Esophagus squamous epithelium (tissue), 4 donors: Measurements from ENCODE around the gene SMAD1.

Experiments used
- POLR2A ChIP-seq, 4 donors: fragments of 450-650 bp; IDR thresholded peaks; one replicate each; pipeline ENCODE4 v1.6.1; 2017; ENCODE audit warnings: antibody characterized with exemption in 4 of 4, mild to moderate bottlenecking in 4 of 4, moderate library complexity in 3 of 4
- TF ChIP-seq, protein P1 (sequence below), 6 experiments: fragments of 450-650 bp in 4 of 6; fragments of 200-600 bp in 2 of 6; sonication (generic) in 2 of 6; IDR thresholded peaks; one replicate each; pipeline ENCODE4 v1.5.1; 2016 to 2019; ENCODE audit warnings: antibody characterized with exemption in 6 of 6, mild to moderate bottlenecking in 4 of 6, moderate library complexity in 4 of 6

DNA sequence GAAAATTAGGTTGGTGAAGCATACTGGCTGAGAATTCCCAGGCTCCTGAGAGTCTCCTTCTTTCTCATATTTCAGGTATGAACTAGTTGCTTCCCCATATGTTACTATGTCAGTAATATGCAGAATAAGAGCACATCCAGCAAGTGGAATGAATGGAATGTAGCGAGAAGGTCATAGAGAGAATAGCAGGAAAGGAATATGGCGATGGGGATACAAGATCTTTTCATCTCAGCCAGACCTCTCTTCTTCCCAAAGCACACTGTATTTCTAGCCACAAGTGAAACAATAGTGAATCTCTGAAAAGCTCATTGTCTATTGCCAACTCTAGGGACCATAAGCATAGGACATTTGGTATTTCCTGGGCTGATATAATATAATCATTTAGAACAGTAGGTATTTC, 82.9 kb downstream of the SMAD1 start:
- TF ChIP-seq, protein P1, sequence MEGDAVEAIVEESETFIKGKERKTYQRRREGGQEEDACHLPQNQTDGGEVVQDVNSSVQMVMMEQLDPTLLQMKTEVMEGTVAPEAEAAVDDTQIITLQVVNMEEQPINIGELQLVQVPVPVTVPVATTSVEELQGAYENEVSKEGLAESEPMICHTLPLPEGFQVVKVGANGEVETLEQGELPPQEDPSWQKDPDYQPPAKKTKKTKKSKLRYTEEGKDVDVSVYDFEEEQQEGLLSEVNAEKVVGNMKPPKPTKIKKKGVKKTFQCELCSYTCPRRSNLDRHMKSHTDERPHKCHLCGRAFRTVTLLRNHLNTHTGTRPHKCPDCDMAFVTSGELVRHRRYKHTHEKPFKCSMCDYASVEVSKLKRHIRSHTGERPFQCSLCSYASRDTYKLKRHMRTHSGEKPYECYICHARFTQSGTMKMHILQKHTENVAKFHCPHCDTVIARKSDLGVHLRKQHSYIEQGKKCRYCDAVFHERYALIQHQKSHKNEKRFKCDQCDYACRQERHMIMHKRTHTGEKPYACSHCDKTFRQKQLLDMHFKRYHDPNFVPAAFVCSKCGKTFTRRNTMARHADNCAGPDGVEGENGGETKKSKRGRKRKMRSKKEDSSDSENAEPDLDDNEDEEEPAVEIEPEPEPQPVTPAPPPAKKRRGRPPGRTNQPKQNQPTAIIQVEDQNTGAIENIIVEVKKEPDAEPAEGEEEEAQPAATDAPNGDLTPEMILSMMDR (IDR thresholded peaks at IDR 0.05) = no peak
- TF ChIP-seq POLR2A (IDR thresholded peaks at IDR 0.05) = no peak
